WTC11 (cell line): ENCODE results near the gene EYS.

ENCODE experiments used
- ZBTB21 ChIP-seq: sonication (generic); formaldehyde crosslinking; IDR thresholded peaks from 2 replicates; pipeline ENCODE4 v1.8.1; 2023; ENCODE audit warnings: mild to moderate bottlenecking, missing genetic modification reagents, borderline replicate concordance
- TF ChIP-seq, protein P1 (sequence below): fragments of 200-600 bp; IDR thresholded peaks from 2 replicates; pipeline ENCODE4 v1.8.0; 2022; ENCODE audit warnings: antibody characterized with exemption
- TF ChIP-seq, protein P2 (sequence below): sonication (generic); formaldehyde crosslinking; IDR thresholded peaks from 2 replicates; pipeline ENCODE4 v1.8.1; 2022; ENCODE audit warnings: low read depth, mild to moderate bottlenecking, moderate library complexity, missing genetic modification reagents, borderline replicate concordance

DNA sequence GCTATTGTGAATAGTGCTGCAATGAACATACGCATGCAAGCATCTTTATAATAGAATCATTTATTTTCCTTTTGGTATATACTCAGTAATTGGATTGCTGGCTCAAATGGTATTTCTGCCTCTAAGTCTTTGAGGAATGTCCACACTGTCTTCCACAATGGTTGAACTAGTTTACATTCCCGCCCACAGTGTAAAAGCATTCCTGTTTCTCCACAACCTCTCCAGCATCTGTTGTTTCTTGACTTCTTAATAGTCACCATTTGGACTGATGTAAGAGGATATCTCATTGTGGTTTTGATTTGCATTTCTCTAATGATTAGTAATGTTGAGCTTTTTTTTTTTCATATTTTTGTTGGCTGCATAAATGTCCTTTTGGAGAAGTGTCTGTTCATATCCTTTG is 1862.7 kb downstream of the EYS start:
- TF ChIP-seq, protein P1, sequence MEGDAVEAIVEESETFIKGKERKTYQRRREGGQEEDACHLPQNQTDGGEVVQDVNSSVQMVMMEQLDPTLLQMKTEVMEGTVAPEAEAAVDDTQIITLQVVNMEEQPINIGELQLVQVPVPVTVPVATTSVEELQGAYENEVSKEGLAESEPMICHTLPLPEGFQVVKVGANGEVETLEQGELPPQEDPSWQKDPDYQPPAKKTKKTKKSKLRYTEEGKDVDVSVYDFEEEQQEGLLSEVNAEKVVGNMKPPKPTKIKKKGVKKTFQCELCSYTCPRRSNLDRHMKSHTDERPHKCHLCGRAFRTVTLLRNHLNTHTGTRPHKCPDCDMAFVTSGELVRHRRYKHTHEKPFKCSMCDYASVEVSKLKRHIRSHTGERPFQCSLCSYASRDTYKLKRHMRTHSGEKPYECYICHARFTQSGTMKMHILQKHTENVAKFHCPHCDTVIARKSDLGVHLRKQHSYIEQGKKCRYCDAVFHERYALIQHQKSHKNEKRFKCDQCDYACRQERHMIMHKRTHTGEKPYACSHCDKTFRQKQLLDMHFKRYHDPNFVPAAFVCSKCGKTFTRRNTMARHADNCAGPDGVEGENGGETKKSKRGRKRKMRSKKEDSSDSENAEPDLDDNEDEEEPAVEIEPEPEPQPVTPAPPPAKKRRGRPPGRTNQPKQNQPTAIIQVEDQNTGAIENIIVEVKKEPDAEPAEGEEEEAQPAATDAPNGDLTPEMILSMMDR: no peak
- TF ChIP-seq ZBTB21 (CRISPR knock-in tag): no peak
- TF ChIP-seq, protein P2, sequence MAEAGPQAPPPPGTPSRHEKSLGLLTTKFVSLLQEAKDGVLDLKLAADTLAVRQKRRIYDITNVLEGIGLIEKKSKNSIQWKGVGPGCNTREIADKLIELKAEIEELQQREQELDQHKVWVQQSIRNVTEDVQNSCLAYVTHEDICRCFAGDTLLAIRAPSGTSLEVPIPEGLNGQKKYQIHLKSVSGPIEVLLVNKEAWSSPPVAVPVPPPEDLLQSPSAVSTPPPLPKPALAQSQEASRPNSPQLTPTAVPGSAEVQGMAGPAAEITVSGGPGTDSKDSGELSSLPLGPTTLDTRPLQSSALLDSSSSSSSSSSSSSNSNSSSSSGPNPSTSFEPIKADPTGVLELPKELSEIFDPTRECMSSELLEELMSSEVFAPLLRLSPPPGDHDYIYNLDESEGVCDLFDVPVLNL (CRISPR knock-in tag): no peak
